Spleen (tissue), 7 donors: ENCODE measurements around the gene SPTBN1.

Experiments used
- POLR2A ChIP-seq, 3 donors: fragments of 450-650 bp; IDR thresholded peaks; one replicate each; pipeline ENCODE4 v1.5.1; 2017; ENCODE audit warnings: antibody characterized with exemption in 3 of 3, mild to moderate bottlenecking in 1 of 3
- TF ChIP-seq, protein P1 (sequence below), 11 experiments: fragments of 200-600 bp in 7 of 11; fragments of 450-650 bp in 4 of 11; sonication (generic) in 4 of 11; IDR thresholded peaks in 8 of 11; conservative IDR thresholded peaks in 3 of 11; 1 replicate in 7 of 11; 2 replicates in 4 of 11; pipeline versions ENCODE4 v1.4.0 to v1.8.0; 2016 to 2021; ENCODE audit warnings: antibody characterized with exemption in 11 of 11, inconsistent platforms in 4 of 11, mild to moderate bottlenecking in 1 of 11
- donor health status: DM: no; HTN: no; CAD: no; lungs with moderate emphysema.
- donor health status: DM: no; HTN: no; CAD: no.
- donor health status: DM: no; HTN: no; CAD: no.

DNA sequence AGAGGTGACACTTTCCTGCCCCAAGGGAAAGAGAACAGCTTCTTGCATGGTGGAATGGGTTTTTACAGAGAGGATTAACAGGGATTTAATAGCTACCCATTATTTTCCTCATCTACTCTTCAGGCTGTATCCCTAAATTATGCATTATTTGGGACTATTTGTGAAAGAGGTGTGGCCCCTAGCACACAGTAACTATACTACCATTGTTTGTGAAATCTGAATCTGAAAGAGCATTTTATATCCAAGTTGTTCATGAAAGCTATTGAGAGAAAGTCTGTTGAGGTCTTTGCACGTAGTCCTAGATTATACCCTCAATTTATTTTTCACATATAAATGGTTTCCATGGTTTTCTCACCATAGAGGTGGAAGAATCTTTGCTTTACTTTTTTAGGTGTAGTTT lies 78.1 kb downstream of the SPTBN1 start:
- TF ChIP-seq, protein P1, sequence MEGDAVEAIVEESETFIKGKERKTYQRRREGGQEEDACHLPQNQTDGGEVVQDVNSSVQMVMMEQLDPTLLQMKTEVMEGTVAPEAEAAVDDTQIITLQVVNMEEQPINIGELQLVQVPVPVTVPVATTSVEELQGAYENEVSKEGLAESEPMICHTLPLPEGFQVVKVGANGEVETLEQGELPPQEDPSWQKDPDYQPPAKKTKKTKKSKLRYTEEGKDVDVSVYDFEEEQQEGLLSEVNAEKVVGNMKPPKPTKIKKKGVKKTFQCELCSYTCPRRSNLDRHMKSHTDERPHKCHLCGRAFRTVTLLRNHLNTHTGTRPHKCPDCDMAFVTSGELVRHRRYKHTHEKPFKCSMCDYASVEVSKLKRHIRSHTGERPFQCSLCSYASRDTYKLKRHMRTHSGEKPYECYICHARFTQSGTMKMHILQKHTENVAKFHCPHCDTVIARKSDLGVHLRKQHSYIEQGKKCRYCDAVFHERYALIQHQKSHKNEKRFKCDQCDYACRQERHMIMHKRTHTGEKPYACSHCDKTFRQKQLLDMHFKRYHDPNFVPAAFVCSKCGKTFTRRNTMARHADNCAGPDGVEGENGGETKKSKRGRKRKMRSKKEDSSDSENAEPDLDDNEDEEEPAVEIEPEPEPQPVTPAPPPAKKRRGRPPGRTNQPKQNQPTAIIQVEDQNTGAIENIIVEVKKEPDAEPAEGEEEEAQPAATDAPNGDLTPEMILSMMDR (IDR thresholded peaks at IDR 0.05 in 8 of 11, conservative IDR thresholded peaks at IDR 0.05 in 3 of 11) = no peak
- TF ChIP-seq POLR2A (IDR thresholded peaks at IDR 0.05) = no peak
